Transverse colon (tissue), 4 donors: ENCODE data around the gene ADGRB3. TPM values are rescaled to one million over a fixed set of nuclear protein-coding genes. Genes with fewer than 3 reads are reported as not detected.

Source experiments
- DNase-seq: peaks from one replicate; pipeline ENCODE4 v3.0.0-alpha.2; 2019
- H3K27ac ChIP-seq, 4 donors: fragments of 200-600 bp; sonication (generic); 2 replicates each; pipeline ENCODE4 v1.5.1; 2016 to 2018; ENCODE audit warnings: inconsistent platforms in 4 of 4
- H3K27me3 ChIP-seq: fragments of 200-600 bp; sonication (generic); 2 replicates; pipeline ENCODE4 v1.5.1; 2017; ENCODE audit warnings: inconsistent platforms
- H3K36me3 ChIP-seq, 4 donors: fragments of 200-600 bp; sonication (generic); 2 replicates each; pipeline ENCODE4 v1.5.1; 2017 to 2019; ENCODE audit warnings: inconsistent platforms in 4 of 4
- H3K4me1 ChIP-seq, 4 donors: fragments of 200-600 bp; sonication (generic); 2 replicates each; pipeline ENCODE4 v1.5.1; 2017 to 2020; ENCODE audit warnings: inconsistent platforms in 4 of 4
- H3K4me3 ChIP-seq, 4 donors: fragments of 200-600 bp; sonication (generic); 1 replicate in 1 of 4; 2 replicates in 3 of 4; pipeline versions ENCODE4 v1.5.1 to v1.6.1; 2017 to 2019; ENCODE audit warnings: inconsistent platforms in 4 of 4
- H3K9me3 ChIP-seq, 2 donors: fragments of 200-600 bp; sonication (generic); 2 replicates each; pipeline ENCODE4 v1.5.1; 2017 to 2019; ENCODE audit warnings: inconsistent platforms in 2 of 2
- CTCF ChIP-seq, 5 experiments: fragments of 200-600 bp in 3 of 5; fragments of 450-650 bp in 2 of 5; sonication (generic) in 3 of 5; IDR thresholded peaks; 1 replicate in 2 of 5; 2 replicates in 3 of 5; pipeline ENCODE4 v1.5.1; 2016 to 2017; ENCODE audit warnings: antibody characterized with exemption in 5 of 5, inconsistent platforms in 3 of 5, mild to moderate bottlenecking in 2 of 5, moderate library complexity in 1 of 5
- WGBS, 2 donors: methylation state at CpG; one replicate each; pipeline ENCODE4 v1.1.5; 2018; ENCODE audit warnings: low coverage in 1 of 2; 5-methylcytosine and 5-hydroxymethylcytosine counted together
- in situ Hi-C, 4 donors: fragments of 200-750 bp; cut with MboI; loops; one replicate each; pipeline versions ENCODE4 v1.15.0 to v1.15.1; 2017; ENCODE audit warnings: low sequenced_read_pairs in 3 of 4, low pct_ligation_motif_present in 1 of 4, low pct_unique_long_range_greater_than_20kb in 1 of 4
- intact Hi-C: fragments of 100-400 bp; cut with DNase I; formaldehyde crosslinking; loops from one replicate; pipeline ENCODE4 v1.15.1; 2023; ENCODE audit warnings: low total_unique reads
- small RNA-seq, 4 donors: library from RNA; depleted of rRNA; stranded (forward); fragments of <200 nt; gene quantifications; one replicate each; pipeline ENCODE3, GENCODE V24; 2016
- total RNA-seq, 4 donors: library from RNA; depleted of rRNA; stranded (reverse); fragments of >200 nt; gene quantifications; one replicate each; pipeline ENCODE4 v1.1.0, GENCODE V29; 2016

ADGRB3 gene
- total RNA-seq, 4 donors from 2014 or later = 0.37 to 20.5 (median 2.2) TPM

- DNase-seq = no peak
- no peaks in the 10 kb centered on the region for H3K27me3 ChIP-seq
- in situ Hi-C loops = no loop called here
- H3K4me3 ChIP-seq = no peak overlapping the region
- no peaks in the 10 kb centered on the region for H3K4me1 ChIP-seq
- H3K27ac ChIP-seq = no peak overlapping the region
- intact Hi-C loops = no loop called here
- H3K36me3 ChIP-seq = no peaks in the 10 kb centered on the region
- no peak for TF ChIP-seq CTCF (IDR thresholded peaks at IDR 0.05)
- no peaks in the 10 kb centered on the region for H3K9me3 ChIP-seq
- 81 to 87% methylated on average over 2 of the region's 2 CpGs for WGBS, 2 donors
Observed at GRCh38 chr6:69438113-69438512, 803.0 kb downstream of the ADGRB3 start.

Small RNA genes within 50 kb of the gene (small RNA-seq; reads per million reads assigned to genes)
- 0 reads per million in 4 donors for gene AL606923.1
